Measurements from ENCODE around the gene KLHL26. TPM values are rescaled to one million over a fixed set of nuclear protein-coding genes. Genes with fewer than 3 reads are reported as not detected.

The KLHL26 gene
- total RNA-seq, 4 donors from 2014 or later = 7.0 to 15.7 (median 7.6) TPM

GRCh38 chr19:18683958-18684641 lies 47.3 kb downstream of the KLHL26 start:
- in situ Hi-C loops (cut with MboI; ENCODE audit: low pct_ligation_motif_present in 1 of 4, low pct_unique_long_range_greater_than_20kb in 1 of 4, low sequenced_read_pairs in 3 of 4) = no loop called here
- TF ChIP-seq POLR2A (IDR thresholded peaks at IDR 0.05) (no peak), POLR2AphosphoS5 (IDR thresholded peaks at IDR 0.05) (no peak), EP300 (IDR thresholded peaks at IDR 0.05; ENCODE audit: low read depth) (no peak), CTCF (IDR thresholded peaks at IDR 0.05) (no peak)
- intact Hi-C loops (cut with DNase I; ENCODE audit: low total_unique reads) = no loop called here
- H3K27ac ChIP-seq = peak overlapping the region; percentile 78 to 86 (median 84)
- H3K4me1 ChIP-seq = peaks cover 6 to 14% (median 11%) of the 10 kb centered on the region in 4 donors
- no peaks in the 10 kb centered on the region for H3K36me3 ChIP-seq
- no peaks in the 10 kb centered on the region for H3K9me3 ChIP-seq
- WGBS, 2 donors (ENCODE audit: low coverage in 1 of 2) = 31% methylated on average over 9 of the region's 16 CpGs; no CpG with 5 or more reads in 1 of the 2 donors
- peak overlapping the region; percentile 34 to 72 (median 42) for H3K4me3 ChIP-seq
- DNase-seq = no peak
- no peaks in the 10 kb centered on the region for H3K27me3 ChIP-seq

DNA sequence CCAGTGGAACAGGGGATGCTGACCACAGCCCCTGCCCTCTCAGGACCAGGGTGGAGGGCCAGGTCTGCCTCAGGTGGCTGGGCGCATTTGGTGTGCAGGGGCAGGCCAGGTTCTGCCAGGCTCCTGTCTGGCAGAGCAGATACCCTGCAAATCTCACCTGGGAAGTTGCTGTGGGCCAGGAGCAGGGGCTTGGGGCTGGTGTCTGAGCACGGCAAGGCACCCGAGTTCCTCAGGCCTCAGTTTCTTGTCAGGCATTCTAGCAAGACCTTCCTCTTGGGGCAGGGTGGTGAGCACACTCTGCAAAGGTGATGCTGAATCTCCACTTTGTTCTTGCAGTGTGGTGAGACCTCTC lies 47.8 kb downstream of the KLHL26 start:
- DNase-seq = no peak
- Histone ChIP-seq H3K9me3 (no peaks in the 10 kb centered on the region), H3K27ac (no peak overlapping the region), H3K36me3 (no peaks in the 10 kb centered on the region), H3K4me3 (no peak overlapping the region), H3K27me3 (no peaks in the 10 kb centered on the region), H3K4me1 (peaks cover 6 to 14% (median 11%) of the 10 kb centered on the region in 4 donors)
- intact Hi-C loops (cut with DNase I; ENCODE audit: low total_unique reads) (no loop called here), in situ Hi-C loops (cut with MboI; ENCODE audit: low pct_ligation_motif_present in 1 of 4, low pct_unique_long_range_greater_than_20kb in 1 of 4, low sequenced_read_pairs in 3 of 4) (no loop called here)
- no peak for TF ChIP-seq POLR2A (IDR thresholded peaks at IDR 0.05)
- TF ChIP-seq EP300 (IDR thresholded peaks at IDR 0.05; ENCODE audit: low read depth) = no peak
- TF ChIP-seq CTCF (IDR thresholded peaks at IDR 0.05) = no peak
- 93% methylated on average over 3 of the region's 3 CpGs; no CpG with 5 or more reads in 1 of the 2 donors for WGBS, 2 donors (ENCODE audit: low coverage in 1 of 2)

DNA sequence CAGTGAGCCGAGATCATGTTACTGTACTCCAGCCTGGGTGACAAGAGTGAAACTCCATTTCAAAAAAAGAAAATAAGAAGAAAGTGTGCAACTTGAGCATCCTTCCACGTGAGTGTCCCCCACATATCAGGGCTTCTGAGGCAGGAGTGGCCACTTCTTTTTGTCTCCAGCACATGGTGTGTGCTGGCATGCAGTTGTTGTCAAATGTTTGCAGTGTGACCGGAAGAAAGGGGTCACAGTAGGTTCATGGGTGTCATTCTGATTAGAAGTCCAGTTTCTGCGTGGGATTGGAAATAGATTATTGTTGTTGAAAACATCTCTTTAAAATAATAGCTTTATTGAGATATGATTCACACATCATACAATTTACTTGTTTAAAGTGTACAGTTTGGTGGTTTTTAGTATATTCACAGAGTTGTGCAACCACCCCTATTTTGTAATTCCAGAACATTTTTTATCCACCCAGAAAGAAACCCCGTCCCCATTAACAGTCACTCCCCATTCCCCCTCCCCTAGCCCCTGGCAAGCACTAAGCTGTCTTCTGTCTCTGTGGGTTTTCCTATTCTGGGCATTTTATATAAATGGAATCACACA lies 48.9 kb downstream of the KLHL26 start:
- DNase-seq = no peak
- no peaks in the 10 kb centered on the region for H3K9me3 ChIP-seq
- intact Hi-C loops (cut with DNase I; ENCODE audit: low total_unique reads) = no loop called here
- in situ Hi-C loops (cut with MboI; ENCODE audit: low pct_ligation_motif_present in 1 of 4, low pct_unique_long_range_greater_than_20kb in 1 of 4, low sequenced_read_pairs in 3 of 4) = no loop called here
- no peaks in the 10 kb centered on the region for H3K27me3 ChIP-seq
- no peak overlapping the region for H3K27ac ChIP-seq
- TF ChIP-seq POLR2A (IDR thresholded peaks at IDR 0.05) (no peak), CTCF (IDR thresholded peaks at IDR 0.05) (no peak), POLR2AphosphoS5 (IDR thresholded peaks at IDR 0.05) (no peak), EP300 (IDR thresholded peaks at IDR 0.05; ENCODE audit: low read depth) (no peak)
- H3K4me1 ChIP-seq = peaks cover 6 to 14% (median 11%) of the 10 kb centered on the region in 4 donors
- 58 to 74% methylated on average over 4 to 5 of the region's 5 CpGs for WGBS, 2 donors (ENCODE audit: low coverage in 1 of 2)
- no peaks in the 10 kb centered on the region for H3K36me3 ChIP-seq
- no peak overlapping the region for H3K4me3 ChIP-seq

DNA sequence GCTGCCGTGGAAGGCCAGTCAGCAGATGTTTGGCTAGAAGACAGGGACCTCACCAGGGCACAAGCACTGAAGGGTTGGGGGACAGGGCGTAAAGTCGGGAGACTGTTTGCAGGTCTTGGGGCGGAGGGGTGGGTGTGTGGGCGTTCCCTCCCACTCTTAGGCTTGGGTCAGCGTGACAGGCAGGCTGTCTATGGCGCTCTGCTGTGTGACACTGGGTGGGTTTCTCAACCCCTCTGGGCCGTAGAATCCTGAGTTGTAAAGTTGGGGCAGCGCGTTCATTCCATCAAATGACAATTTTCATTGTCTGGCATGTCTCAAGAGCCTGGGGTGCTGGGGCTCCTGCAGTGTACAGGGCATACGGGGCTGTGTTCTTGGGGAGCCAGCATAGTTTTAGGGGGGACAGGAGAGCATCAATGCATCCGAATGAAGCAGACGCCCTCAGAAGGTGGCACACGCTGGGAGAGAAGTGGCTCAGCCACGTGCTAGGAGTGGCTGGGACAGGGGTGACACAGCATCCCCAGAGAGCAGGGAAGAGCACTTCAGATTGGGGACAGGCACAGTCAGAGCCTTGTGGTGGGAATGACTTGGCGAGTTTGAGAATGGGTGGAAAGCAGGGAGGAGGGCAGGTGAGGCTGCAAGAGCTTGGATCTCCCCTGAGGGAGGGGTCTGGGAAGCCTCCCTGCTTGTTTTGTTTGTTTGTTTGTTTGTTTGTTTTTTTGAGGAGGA lies 51.1 kb downstream of the KLHL26 start:
- H3K4me1 ChIP-seq = peaks cover 6 to 12% (median 9%) of the 10 kb centered on the region in 4 donors
- H3K27ac ChIP-seq = no peak overlapping the region
- H3K27me3 ChIP-seq = no peaks in the 10 kb centered on the region
- H3K9me3 ChIP-seq = no peaks in the 10 kb centered on the region
- no peak for DNase-seq
- in situ Hi-C loops (cut with MboI; ENCODE audit: low pct_ligation_motif_present in 1 of 4, low pct_unique_long_range_greater_than_20kb in 1 of 4, low sequenced_read_pairs in 3 of 4) (no loop called here), intact Hi-C loops (cut with DNase I; ENCODE audit: low total_unique reads) (no loop called here)
- H3K4me3 ChIP-seq = no peak overlapping the region
- WGBS, 2 donors (ENCODE audit: low coverage in 1 of 2) = 92% methylated on average over 16 of the region's 16 CpGs; no CpG with 5 or more reads in 1 of the 2 donors
- no peak for TF ChIP-seq EP300 (IDR thresholded peaks at IDR 0.05; ENCODE audit: low read depth)
- no peak for TF ChIP-seq CTCF (IDR thresholded peaks at IDR 0.05)
- no peak for TF ChIP-seq POLR2AphosphoS5 (IDR thresholded peaks at IDR 0.05)
- no peak for TF ChIP-seq POLR2A (IDR thresholded peaks at IDR 0.05)
- no peaks in the 10 kb centered on the region for H3K36me3 ChIP-seq

Measured in transverse colon (tissue), 4 donors.